HG03520 (cell line): ENCODE measurements around the gene ERC2.

ENCODE experiments used
- ATAC-seq: cut with Tn5 transposase; IDR thresholded peaks from one replicate; pipeline ENCODE4 v1.9.1; 2021; ENCODE audit warnings: mild to moderate bottlenecking, moderate library complexity; ENCODE audit not compliant: unreplicated experiment

The ERC2 gene

DNA sequence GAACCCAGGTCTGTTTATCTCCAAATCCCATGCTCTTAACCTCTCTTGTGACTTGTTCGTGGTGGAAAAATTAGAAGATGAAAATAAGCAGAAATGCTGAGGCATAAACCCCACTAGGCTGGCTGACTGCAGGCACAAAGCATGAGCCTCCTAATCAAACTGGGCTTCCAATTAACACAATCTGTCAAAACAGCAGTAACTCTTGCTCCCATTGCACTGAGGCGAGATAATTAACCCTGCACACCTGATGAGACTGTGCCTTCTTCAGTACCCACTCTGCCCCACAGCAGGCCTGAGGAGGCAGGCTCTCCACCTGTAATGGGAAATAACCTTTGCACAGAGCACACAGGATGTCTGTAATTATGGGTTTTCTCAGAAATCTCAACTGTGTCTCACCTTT lies 696.8 kb downstream of the ERC2 start:
- ATAC-seq, result no peak

DNA sequence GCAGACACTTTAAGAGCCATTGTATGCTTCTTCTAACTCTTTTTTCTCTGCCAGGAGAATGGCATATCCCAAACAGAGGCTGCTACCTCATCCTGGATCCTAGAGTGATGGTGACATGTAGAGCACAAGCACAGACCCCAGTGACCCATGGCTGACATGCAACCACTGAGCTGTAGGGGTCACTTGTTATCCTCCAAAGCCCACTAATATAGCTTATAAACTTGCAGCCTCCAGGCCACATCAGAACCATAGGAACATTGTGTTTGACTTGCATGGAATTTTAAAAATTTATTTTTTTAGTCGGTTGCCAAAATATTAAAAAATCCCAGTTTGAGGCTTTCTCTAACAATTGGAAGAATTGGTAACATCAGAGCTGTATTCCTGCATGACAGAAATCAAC lies 698.2 kb downstream of the ERC2 start:
- ATAC-seq, result no peak

DNA sequence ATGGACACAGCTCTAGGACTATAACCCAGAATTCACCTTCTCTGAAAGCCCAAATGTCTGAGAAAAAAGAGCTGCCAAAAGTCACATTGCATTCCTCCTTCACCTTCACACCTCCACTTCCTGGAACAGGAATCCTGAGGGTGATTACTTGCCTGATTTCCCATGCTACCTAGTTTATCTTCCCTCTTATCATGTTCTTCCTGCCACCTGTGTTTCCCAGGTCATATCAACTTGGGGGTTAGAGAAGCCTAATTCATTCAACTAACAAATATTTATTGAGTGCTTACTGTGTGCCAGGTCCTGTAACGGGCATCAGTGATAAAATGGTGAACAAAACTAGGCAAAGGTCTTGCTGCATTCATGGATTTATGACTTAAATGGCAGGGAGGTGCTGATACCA lies 701.5 kb downstream of the ERC2 start:
- no peak for ATAC-seq

DNA sequence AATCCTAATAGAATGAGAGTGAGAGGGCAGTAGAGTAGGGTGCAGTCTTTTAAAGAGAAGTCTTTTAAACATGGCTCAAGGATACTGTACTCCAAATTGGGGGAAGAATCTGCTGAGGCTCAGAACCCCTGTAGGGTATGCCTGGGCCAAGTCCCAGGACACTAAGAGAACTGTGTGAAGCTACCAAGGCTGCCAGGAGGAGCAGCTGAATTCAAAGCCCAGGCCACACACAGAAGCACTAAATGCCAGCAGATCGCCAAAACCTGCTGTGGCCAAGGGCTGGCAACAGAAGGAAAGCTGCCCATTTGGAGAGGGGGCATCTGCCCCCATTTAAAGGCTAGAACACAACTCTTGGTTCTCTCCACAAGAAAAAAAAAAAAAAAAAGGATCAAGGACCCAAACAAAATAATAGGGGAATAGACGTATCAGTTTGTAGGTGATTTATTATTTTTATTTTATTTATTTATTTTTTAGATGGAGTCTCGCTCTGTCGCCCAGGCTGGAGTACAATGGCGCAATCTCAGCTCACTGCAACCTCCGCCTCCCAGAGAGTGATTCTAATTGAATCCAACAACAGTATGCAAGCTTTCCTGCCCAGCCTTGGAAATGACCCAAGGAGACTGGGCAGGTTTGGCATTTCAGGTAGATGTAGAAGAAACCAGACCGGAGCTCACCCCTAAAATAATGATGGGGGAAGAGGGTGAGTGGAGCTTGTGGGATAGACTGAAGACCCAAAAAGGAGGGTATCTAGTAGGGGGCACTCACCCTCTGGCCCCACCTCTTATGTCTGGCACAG lies 702.2 kb downstream of the ERC2 start:
- ATAC-seq, result no peak

DNA sequence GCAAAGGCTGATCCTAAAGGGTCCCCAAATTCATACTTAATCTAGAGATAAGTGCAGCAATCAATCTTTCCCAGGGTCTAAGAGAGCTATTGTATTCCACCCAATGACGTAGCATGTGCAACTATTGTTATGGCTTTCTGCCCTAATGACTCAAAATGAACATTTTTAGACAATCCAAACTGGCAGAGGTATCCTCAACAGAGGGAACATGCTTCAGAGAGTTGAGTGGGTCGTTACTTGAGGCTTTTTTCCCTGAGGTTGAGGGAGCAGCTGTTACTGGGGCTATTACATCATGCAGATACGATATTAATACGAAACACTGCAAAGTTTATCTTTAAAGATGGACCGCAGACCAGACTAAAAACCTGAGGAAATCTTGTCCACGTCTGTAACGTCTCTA lies 702.9 kb downstream of the ERC2 start:
- no peak for ATAC-seq

DNA sequence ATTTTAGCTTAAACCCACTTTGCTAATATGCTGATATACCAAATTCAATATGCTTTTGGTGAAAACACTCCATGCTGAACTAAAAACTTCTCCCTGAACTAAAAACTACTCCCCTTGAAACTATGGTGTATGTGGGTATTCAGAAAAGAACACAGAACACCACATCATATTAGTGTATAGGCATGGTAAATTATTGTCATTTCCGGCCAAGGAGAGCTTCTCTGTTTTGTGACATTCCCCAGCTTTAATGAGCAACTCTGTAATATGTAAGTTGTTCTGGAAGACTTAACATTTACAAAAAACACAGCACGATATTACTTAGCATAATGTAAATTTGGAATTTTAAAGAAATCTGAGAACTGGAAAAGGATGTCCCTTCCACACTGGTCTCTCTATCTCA lies 711.3 kb downstream of the ERC2 start:
- no peak for ATAC-seq

DNA sequence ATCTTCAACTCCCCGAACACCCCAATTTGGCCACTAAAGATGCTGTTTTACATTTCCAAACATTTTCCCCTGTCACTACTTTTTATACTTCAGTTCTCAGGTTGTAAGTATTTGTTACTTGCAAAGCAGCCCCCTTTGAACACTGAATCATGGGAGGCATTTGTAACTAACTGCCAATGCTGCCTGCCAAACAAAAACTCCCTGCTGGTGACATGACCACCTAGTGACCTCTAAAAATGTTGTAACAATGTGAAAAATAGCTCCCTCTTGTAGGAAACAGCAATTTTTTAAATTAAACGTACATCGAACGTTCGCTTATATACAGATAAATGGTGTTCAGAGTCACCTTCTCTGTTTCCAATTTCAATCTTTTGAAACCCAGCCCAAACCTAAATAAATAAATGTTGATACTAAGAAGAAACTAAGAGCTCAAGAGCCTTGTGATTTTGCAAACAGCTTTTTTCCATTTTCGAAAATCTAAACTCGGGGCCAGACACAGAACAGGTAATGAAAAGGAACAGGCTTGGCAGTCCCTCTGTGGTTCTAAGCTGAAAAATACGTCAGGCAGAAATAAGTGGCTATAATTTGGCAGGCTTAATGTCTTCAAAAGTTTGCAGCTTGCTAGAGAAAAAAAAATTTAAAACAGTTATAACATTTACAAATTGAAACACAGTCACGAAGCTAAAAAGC lies 712.6 kb downstream of the ERC2 start:
- no peak for ATAC-seq

DNA sequence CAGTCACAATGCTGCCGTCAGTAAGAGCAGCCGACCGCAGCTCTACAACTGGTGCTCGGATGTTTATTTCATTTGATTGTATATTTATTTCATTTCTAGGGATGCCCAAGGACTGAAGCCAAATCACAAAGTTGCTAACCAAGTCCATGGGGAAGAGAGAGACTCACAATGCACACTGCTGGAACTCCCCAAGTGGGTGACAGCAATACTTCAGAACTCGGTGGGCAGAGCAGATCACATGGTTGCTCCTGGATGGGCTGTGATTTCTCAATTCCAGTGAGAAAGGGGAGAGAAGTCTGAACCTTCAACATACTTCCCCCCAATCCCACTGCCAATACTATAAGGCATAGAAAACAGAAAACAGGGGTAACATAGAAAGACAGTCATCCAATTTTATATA lies 715.4 kb downstream of the ERC2 start:
- ATAC-seq, result no peak

DNA sequence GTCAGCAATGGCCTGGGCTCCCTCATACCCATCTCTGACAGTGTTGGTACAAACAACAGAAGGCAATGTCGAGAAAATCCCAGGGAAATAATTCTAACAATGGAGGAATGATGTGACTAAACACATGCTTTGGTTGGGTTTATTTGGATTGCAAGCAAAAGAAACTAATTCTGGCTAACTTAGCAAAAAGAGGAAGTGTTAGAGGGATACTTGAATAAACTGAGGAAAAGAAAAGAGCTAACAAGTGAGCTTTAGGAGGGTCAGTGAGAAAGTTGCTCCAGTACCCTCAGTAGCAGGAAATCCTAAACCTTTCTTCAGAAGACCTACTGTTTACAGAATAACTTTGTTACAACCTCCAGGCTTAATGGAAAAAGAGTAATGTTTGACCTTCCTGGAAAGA lies 716.5 kb downstream of the ERC2 start:
- no peak for ATAC-seq

DNA sequence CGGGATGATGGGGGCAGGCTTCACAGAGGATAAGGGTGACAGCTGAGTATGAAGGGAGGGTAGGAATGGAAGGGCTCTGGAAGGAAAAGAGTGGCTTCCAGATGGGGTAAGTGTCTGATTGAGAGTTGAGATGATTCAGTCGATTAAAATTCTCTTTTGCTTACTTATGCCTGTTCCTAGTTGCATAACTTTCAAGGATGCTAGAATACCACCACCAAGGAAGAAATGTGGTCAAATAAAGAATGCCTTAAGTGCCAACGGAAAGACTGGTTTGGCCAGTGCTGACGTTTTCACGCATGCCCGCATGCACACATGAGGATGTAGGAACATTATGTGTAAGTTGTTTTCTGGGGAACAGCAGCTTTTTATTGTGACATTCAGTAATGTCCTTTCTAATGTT lies 717.7 kb downstream of the ERC2 start:
- ATAC-seq, result no peak

DNA sequence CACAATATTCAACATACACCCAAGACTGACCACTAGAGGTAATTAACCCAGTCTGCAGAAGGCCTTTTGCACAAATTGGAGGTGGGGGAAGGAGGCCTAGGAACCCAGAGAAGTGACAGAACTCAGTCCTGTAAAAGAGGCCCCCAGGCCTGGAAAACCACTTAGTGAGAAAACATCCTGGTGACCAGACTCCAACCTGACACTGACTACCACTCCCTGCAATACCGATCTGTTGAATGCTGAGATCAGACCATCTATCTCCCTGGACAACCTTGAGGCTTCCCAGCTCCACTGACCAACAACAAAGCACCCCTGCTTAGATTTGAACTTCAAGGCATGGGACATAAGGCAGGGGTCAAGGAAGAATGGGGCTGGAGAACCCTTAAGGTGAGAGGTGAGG lies 719.2 kb downstream of the ERC2 start:
- ATAC-seq, result no peak

DNA sequence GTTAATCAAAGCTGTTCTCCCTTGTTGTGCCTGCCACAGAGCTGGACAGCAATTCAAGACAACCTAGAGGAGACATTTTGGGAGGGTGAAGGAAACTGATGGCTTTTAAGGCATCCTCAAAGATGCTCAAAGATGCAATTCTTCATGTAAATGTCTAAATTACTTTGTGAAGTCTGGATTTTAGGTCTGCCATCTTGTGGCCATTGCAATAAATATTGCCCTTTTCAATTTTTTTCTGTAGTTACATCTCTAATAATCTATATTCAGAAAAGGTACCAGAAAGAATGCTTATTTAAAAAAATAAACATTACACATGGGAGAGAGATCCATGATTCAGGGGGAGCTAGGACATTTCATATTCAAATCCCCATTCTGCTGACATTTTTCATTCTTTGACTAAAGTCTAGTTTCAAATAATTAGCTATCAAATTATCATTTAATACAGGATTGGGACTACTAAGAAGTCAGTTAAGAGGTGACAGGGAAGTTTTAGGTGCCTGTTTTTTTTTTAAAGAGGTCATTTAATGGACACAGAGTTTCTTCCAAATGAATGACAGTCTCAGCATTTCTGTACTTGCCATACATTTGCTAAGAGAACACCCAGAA lies 721.4 kb downstream of the ERC2 start:
- no peak for ATAC-seq

DNA sequence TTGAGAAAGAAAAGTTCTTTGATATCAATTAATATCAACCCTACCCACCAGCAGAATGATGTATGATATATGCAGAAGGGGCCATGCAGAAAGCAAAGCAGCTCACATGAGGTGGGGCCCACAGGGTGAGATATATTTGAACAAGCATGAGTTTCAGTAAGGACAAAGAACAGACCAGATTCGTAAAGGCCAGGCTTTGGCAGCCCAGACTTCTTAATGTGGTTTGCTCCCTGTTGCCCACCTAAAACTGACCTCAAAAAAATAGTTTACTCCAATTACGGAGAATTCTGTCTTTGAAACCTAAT lies 725.5 kb downstream of the ERC2 start:
- no peak for ATAC-seq

DNA sequence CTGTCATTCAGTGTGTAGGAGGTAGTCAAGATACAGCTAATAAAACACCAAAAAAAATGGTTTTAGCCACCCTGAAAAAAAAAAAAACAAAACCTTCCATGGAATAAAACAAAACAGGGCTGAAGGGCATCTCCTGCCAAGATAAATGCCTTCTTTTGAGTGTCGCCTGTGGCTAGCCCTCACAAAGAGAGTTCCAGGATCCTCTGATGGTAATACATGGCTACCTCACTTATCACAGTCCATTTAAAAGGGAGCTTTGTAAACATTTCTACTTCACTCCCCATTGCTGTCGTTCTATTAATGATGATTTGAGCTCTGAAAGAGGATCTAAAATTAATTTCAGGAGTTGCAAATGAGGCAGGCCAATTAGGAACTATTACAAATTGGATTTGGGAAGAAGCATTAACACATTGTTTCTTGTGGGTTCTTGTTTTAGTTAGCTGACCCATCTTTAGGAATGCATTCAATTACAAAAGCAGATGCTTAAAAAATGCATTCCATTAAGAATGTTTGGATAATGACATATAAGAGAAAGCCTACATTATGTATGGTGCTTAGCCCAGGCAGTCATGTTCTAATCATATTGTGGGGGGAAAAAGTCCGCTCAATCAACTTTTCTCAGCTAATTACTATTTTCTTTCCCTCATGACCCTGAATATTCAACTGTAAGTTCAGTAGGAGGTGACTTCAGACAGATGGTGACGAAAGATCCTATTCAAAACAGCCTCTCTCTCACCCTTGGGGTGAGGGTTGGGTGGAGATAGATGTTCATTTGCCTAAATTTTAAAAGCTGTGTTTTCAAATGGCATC lies 726.0 kb downstream of the ERC2 start:
- ATAC-seq, result no peak

DNA sequence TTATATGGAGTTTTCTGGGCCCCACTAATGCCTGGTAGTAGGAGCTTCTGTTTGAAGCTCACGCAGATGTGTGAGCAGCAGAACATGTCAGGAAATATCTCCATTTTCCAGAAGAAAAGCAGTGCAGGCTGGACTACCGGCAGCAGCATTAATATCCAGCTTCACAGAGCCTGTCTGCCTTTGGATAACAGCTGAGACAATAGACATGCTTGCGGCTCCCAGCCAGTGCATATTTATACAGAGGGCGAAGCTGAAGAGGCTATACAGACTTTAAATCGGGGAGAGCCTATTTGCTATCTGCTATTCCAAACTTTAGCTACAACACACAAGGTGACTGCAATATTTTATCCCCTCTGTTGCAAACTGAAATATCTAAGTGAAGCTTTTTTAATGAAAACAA lies 731.1 kb downstream of the ERC2 start:
- ATAC-seq, result no peak

DNA sequence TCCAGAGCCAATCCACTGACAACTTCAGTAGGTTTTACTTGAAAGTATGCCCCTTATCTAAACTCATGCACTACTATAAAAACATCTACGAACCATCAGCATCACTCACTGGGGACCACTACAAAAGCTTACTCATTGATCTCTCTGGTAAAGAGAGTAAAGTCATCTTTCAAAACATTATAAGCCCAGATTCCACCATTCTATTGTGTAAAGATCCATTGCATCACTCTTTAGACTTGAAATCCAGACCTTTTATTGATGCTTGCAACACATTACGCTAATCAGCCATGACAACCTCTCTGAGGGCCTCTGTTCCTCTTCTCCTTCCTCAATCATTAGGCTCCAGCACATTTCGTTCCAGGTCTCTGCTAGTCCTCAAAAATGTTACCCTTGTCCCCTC lies 732.3 kb downstream of the ERC2 start:
- ATAC-seq, result no peak

DNA sequence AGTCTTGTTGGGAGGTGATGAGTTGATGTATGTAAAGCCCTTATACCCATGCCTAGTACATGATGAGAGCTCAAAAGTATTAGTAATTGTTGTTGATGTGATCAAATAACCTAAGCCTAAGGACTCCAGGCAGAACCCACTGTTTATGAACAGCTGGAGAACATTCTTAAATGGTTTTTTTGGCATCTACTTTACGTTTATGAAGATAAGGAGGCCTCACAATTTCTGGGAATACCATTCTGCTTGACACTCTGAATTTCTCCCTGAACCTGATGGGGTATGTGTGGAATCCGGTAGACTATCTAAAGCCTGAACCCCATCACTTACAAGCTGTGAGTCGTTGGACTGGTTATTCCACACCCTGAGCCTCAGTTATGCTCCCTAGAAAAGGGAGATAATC lies 736.5 kb downstream of the ERC2 start:
- no peak for ATAC-seq

DNA sequence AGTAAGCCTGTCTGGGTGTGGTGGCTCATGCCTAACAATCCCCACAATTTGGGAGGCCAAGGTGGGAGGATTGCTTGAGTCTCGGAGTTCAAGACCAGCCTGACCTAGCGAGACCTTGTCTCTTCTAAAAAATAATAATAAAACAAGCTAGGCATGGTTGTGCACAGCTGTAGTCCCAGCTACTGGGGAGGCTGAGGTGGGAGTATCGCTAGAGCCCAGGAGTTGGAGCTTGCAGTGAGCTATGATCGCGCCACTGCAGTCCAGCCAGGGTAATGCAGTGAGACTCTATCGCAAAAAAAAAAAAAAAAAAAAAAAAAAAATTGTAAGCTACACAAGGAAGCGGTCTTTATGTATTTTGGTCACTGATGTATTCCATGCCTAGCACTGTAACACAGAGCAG lies 738.7 kb downstream of the ERC2 start:
- no peak for ATAC-seq

DNA sequence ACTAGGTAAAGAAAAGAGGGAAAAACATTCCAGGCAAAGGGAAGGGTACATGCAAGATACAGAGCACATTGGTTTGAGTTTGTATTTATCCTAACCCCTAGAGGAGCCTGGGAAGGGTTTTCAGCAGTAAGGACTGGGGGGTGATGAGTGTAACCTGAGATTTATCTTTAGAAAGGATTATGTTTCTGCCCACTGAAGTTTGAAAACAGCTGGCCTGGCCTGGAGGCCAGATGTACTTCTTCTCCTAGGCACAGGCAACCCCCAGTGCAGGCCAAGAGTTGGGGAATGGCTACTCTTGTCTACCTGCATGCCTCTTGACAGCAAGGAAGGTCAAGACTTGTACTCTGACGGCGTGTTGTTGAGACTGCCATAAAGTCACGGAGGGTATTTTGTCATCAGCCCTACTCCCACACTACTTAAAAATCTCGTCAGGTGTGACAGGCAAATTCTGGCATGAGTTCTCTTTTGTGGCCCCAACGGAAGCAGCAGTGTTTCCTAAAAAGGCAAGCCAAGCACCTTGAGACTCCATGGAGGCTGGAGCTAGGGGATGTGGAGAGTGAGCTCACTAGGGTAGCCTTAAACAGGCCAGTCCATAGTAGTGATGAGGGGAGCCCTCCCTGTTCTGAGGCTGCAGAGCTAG lies 739.7 kb downstream of the ERC2 start:
- ATAC-seq, result no peak

DNA sequence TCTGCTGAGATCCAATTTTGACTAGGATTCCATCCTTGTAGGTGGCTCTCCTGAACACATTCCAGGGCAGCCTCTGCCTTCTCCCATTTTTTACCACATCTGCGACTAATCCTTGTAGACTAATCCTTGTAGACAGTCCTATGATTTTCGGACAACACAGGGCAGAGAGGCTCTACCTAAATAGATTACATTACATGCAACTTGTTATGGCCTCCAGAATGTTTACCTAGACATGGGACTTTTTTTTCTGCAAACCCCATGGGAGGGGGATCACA lies 741.8 kb downstream of the ERC2 start:
- no peak for ATAC-seq

DNA sequence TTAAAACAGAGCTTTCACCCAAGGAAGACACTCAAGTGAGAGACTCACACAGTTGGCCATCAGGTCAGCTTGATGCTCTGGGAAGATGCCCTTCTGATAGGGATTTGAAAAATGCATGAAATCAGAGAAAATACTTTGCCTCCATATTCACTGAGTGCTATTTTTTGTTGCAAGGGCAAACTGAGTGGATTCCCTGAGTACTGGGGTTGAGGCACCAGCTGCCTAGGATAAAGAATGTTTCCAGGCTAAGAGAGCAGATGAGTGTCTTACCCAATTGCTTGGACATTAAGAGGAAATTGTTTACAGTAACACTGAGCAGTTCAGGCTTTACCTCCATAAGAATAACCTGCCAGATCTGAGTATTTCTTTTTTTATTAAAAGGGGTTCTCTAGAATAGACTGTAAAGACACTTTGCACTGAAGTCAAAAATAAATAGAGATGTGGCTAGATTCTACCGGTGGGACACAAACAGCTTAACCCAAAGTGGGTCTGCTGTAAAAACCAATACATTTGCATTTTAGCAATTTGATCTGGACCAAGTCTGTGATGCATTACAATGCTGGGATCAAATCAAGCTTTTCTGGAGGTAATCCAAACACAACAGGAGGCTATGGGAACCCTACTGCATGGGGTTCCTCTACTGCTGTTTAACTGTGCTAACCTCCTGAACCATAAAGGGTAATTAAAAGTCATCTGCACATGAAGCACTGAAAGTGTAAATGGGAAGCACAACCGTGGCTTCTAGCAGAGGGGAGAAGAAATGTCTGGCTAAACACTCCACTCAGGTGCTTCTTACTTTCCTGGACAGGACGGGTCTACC lies 742.4 kb downstream of the ERC2 start:
- no peak for ATAC-seq
